Astrocyte (in vitro differentiated cells and primary cell): ENCODE data around the gene DCHS2. TPM values are rescaled to one million over a fixed set of nuclear protein-coding genes. Genes with fewer than 3 reads are reported as not detected.
A peak's percentile ranks its signal among the peaks of the same experiment; 100 is the strongest.

Experiments
- DNase-seq: peaks from one replicate; pipeline ENCODE4 v3.0.0-alpha.2; 2010; ENCODE audit warnings: low read depth
- FAIRE-seq: peaks from 2 replicates; lab custom pipeline; 2011; peaks lifted over from hg19 to GRCh38; lab: Jason Lieb, UNC
- H2AFZ ChIP-seq: 2 replicates; pipeline ENCODE4 v1.6.0; 2012; ENCODE audit warnings: low read depth, low read length, inconsistent platforms
- H3K27ac ChIP-seq: 2 replicates; pipeline ENCODE4 v1.5.1; 2011; ENCODE audit warnings: low read depth, low read length, inconsistent platforms
- H3K27me3 ChIP-seq: 2 replicates; pipeline ENCODE4 v1.6.0; 2011; ENCODE audit warnings: low read length, inconsistent platforms; ENCODE audit not compliant: insufficient read depth
- H3K36me3 ChIP-seq: 2 replicates; pipeline ENCODE4 v1.5.1; 2011; ENCODE audit warnings: low read length, inconsistent platforms; ENCODE audit not compliant: insufficient read depth
- H3K4me1 ChIP-seq: 2 replicates; pipeline ENCODE4 v1.5.1; 2011; ENCODE audit warnings: low read length, inconsistent platforms; ENCODE audit not compliant: insufficient read depth
- H3K4me2 ChIP-seq: 2 replicates; pipeline ENCODE4 v1.6.0; 2012; ENCODE audit warnings: low read length, inconsistent platforms
- H3K4me3 ChIP-seq: 2 replicates; pipeline ENCODE4 v1.5.1; 2011; ENCODE audit warnings: low read depth, mild to moderate bottlenecking, low read length, inconsistent platforms; ENCODE audit not compliant: insufficient read depth
- H3K79me2 ChIP-seq: 2 replicates; pipeline ENCODE4 v1.6.0; 2012; ENCODE audit warnings: mild to moderate bottlenecking, low read length, inconsistent platforms; ENCODE audit not compliant: insufficient read depth
- H3K9ac ChIP-seq: 2 replicates; pipeline ENCODE4 v1.6.0; 2012; ENCODE audit warnings: mild to moderate bottlenecking, low read length, inconsistent platforms
- H3K9me3 ChIP-seq: 2 replicates; pipeline ENCODE4 v1.5.1; 2012; ENCODE audit warnings: low read depth, mild to moderate bottlenecking, low read length, inconsistent platforms; ENCODE audit not compliant: insufficient read depth
- H4K20me1 ChIP-seq: 2 replicates; pipeline ENCODE4 v1.6.0; 2012; ENCODE audit warnings: low read length, inconsistent platforms; ENCODE audit not compliant: insufficient read depth
- H3K27ac Mint-ChIP-seq: one replicate; pipeline ENCODE4 v1.8.0; 2021; ENCODE audit warnings: mild to moderate bottlenecking, mixed read lengths; ENCODE audit not compliant: unreplicated experiment
- H3K27me3 Mint-ChIP-seq: one replicate; pipeline ENCODE4 v1.8.0; 2021; ENCODE audit warnings: low read depth, mixed read lengths; ENCODE audit not compliant: unreplicated experiment
- H3K36me3 Mint-ChIP-seq: one replicate; pipeline ENCODE4 v1.8.0; 2021; ENCODE audit warnings: low read depth, mixed read lengths; ENCODE audit not compliant: unreplicated experiment
- H3K4me1 Mint-ChIP-seq: one replicate; pipeline ENCODE4 v1.8.0; 2021; ENCODE audit warnings: low read depth, mixed read lengths; ENCODE audit not compliant: unreplicated experiment
- H3K4me3 Mint-ChIP-seq: one replicate; pipeline ENCODE4 v1.8.0; 2021; ENCODE audit warnings: mild to moderate bottlenecking, moderate library complexity, mixed read lengths; ENCODE audit not compliant: unreplicated experiment
- H3K9me3 Mint-ChIP-seq: one replicate; pipeline ENCODE4 v1.8.0; 2021; ENCODE audit warnings: mild to moderate bottlenecking, mixed read lengths; ENCODE audit not compliant: unreplicated experiment
- CTCF ChIP-seq: IDR thresholded peaks from 2 replicates; pipeline ENCODE4 v1.5.1; 2011; ENCODE audit warnings: low read depth, mild to moderate bottlenecking, inconsistent platforms, low read length, moderate library complexity; ENCODE audit not compliant: insufficient read depth
- EZH2 ChIP-seq: IDR thresholded peaks from 2 replicates; pipeline ENCODE4 v1.6.1; 2012; ENCODE audit warnings: mild to moderate bottlenecking, low read length, inconsistent platforms; ENCODE audit not compliant: insufficient read depth
- total RNA-seq: library from RNA; stranded (reverse); gene quantifications from 2 replicates; pipeline ENCODE4 v1.2.1, GENCODE V29; 2021

The DCHS2 gene
- total RNA-seq, 1 donor from 2014 or later: 0.25 TPM

- Mint-ChIP-seq H3K4me3 (no peak overlapping the region), H3K9me3 (peaks cover 3% of the 10 kb centered on the region), H3K27ac (no peak overlapping the region), H3K36me3 (no peaks in the 10 kb centered on the region), H3K27me3 (peaks cover 20% of the 10 kb centered on the region), H3K4me1 (no peaks in the 10 kb centered on the region)
- Histone ChIP-seq H3K27me3 (peaks cover 10% of the 10 kb centered on the region), H3K27ac (no peak overlapping the region), H3K79me2 (no peaks in the 10 kb centered on the region), H3K4me2 (no peak overlapping the region), H3K4me1 (peaks cover 6% of the 10 kb centered on the region), H4K20me1 (no peaks in the 10 kb centered on the region), H3K4me3 (no peak overlapping the region), H3K9me3 (no peaks in the 10 kb centered on the region), H3K36me3 (no peaks in the 10 kb centered on the region), H3K9ac (no peak overlapping the region), H2AFZ (no peak overlapping the region)
- TF ChIP-seq EZH2 (no peak), CTCF (no peak)
- DNase-seq (no peak), FAIRE-seq (no peak)
Observed at GRCh38 chr4:154329939-154330338, 161.7 kb downstream of the DCHS2 start.

- no peak overlapping the region for H3K27ac Mint-ChIP-seq
- Histone ChIP-seq H3K9ac (no peak overlapping the region), H3K79me2 (no peaks in the 10 kb centered on the region), H3K4me3 (no peak overlapping the region), H3K27me3 (peaks cover 10% of the 10 kb centered on the region), H3K36me3 (no peaks in the 10 kb centered on the region), H4K20me1 (no peaks in the 10 kb centered on the region), H3K4me2 (no peak overlapping the region), H3K9me3 (no peaks in the 10 kb centered on the region), H2AFZ (no peak overlapping the region), H3K27ac (no peak overlapping the region), H3K4me1 (peaks cover 6% of the 10 kb centered on the region)
- peaks cover 20% of the 10 kb centered on the region for H3K27me3 Mint-ChIP-seq
- H3K36me3 Mint-ChIP-seq: no peaks in the 10 kb centered on the region
- peaks cover 3% of the 10 kb centered on the region for H3K9me3 Mint-ChIP-seq
- H3K4me3 Mint-ChIP-seq: no peak overlapping the region
- TF ChIP-seq CTCF: peak; percentile 40
- no peak for TF ChIP-seq EZH2
- no peak for FAIRE-seq
- DNase-seq: peak; percentile 1
- H3K4me1 Mint-ChIP-seq: no peaks in the 10 kb centered on the region
Observed at GRCh38 chr4:154329268-154329868, 162.2 kb downstream of the DCHS2 start.

- H4K20me1 ChIP-seq: no peaks in the 10 kb centered on the region
- FAIRE-seq (no peak), DNase-seq (no peak)
- H3K4me3 ChIP-seq: no peak overlapping the region
- H3K27ac ChIP-seq: no peak overlapping the region
- no peak overlapping the region for H3K4me3 Mint-ChIP-seq
- H3K9ac ChIP-seq: no peak overlapping the region
- peaks cover 6% of the 10 kb centered on the region for H3K4me1 ChIP-seq
- H2AFZ ChIP-seq: no peak overlapping the region
- H3K4me1 Mint-ChIP-seq: no peaks in the 10 kb centered on the region
- H3K36me3 ChIP-seq: no peaks in the 10 kb centered on the region
- TF ChIP-seq CTCF: no peak
- peaks cover 16% of the 10 kb centered on the region for H3K27me3 Mint-ChIP-seq
- H3K9me3 Mint-ChIP-seq: peaks cover under 1% of the 10 kb centered on the region
- peaks cover 6% of the 10 kb centered on the region for H3K27me3 ChIP-seq
- H3K4me2 ChIP-seq: no peak overlapping the region
- H3K9me3 ChIP-seq: no peaks in the 10 kb centered on the region
- no peaks in the 10 kb centered on the region for H3K36me3 Mint-ChIP-seq
- H3K79me2 ChIP-seq: no peaks in the 10 kb centered on the region
- no peak overlapping the region for H3K27ac Mint-ChIP-seq
Observed at GRCh38 chr4:154328030-154328429, 163.6 kb downstream of the DCHS2 start.
